GM12878 (cell line): Measurements from ENCODE around the gene SANBR. TPM values are rescaled to one million over a fixed set of nuclear protein-coding genes. Genes with fewer than 3 reads are reported as not detected.

Experiments
- ATAC-seq: fragments of 200-7000 bp; cut with Tn5 transposase; 3 replicates; pipeline ENCODE4 v1.9.1; 2020; ENCODE audit warnings: mild to moderate bottlenecking, moderate library complexity
- BruUV-seq: library from RNA; stranded (reverse); fragments of 400-500 nt; replicated peaks from 2 replicates; lab custom pipeline; 2021; lab: Mats Ljungman, UMichigan
- CTCF ChIA-PET: fragments of 300-600 bp; sonication (Branson Sonifier 250); formaldehyde crosslinking; extraction: SDS; loops from one replicate; lab custom pipeline; 2021; ENCODE audit warnings: inconsistent platforms; lab: Yijun Ruan, JAX
- POLR2A ChIA-PET: fragments of 350-600 bp; formaldehyde crosslinking; extraction: SDS; loops from one replicate; lab custom pipeline; 2021; ENCODE audit warnings: inconsistent platforms; lab: Charles Lee
- RAD21 ChIA-PET: fragments of 300-600 bp; sonication (Branson Sonifier 250); formaldehyde crosslinking; loops from one replicate; lab custom pipeline; 2023; ENCODE audit warnings: antibody characterized with exemption; ENCODE audit not compliant: unreplicated experiment; lab: Charles Lee
- SMC1A ChIA-PET: fragments of 300-600 bp; sonication (Branson Sonifier 250); formaldehyde crosslinking; loops from one replicate; lab custom pipeline; 2023; ENCODE audit not compliant: unreplicated experiment, uncharacterized antibody; lab: Charles Lee
- DNase-seq: peaks from one replicate; pipeline ENCODE4 v3.0.0-alpha.2; 2011; ENCODE audit warnings: low read depth, low spot score
- FAIRE-seq: peaks from 3 replicates; lab custom pipeline; 2011; peaks lifted over from hg19 to GRCh38; lab: Jason Lieb, UNC
- H2AFZ ChIP-seq: 2 replicates; pipeline ENCODE4 v1.6.0; 2011; ENCODE audit warnings: low read depth, low read length, control low read depth; ENCODE audit not compliant: control insufficient read depth
- H3K27ac ChIP-seq: 2 replicates; pipeline ENCODE4 v1.5.1; 2011; ENCODE audit warnings: control low read depth; ENCODE audit not compliant: control insufficient read depth, insufficient read depth
- H3K27me3 ChIP-seq, 2 experiments: replicated peaks in 1 of 2; 2 replicates each; pipeline versions ENCODE4 v1.6.0 to v1.6.1; 2011; ENCODE audit warnings: low read length in 1 of 2; ENCODE audit not compliant: control insufficient read depth in 2 of 2, insufficient read depth in 2 of 2
- H3K36me3 ChIP-seq, 2 experiments: 2 replicates each; pipeline ENCODE4 v1.5.1; 2011; ENCODE audit warnings: low read length in 1 of 2; ENCODE audit not compliant: control insufficient read depth in 2 of 2, insufficient read depth in 2 of 2
- H3K4me1 ChIP-seq: 2 replicates; pipeline ENCODE4 v1.6.1; 2011; ENCODE audit warnings: mild to moderate bottlenecking, low read length, moderate library complexity, mixed read lengths; ENCODE audit not compliant: control insufficient read depth, insufficient read depth
- H3K4me2 ChIP-seq: 2 replicates; pipeline ENCODE4 v1.6.0; 2011; ENCODE audit warnings: control low read depth; ENCODE audit not compliant: control insufficient read depth, insufficient read depth
- H3K4me3 ChIP-seq: fragments of 200-600 bp; sonication (generic); 2 replicates; pipeline ENCODE4 v1.5.1; 2016
- H3K79me2 ChIP-seq: 2 replicates; pipeline ENCODE4 v1.6.0; 2011; ENCODE audit warnings: low read length; ENCODE audit not compliant: control insufficient read depth, insufficient read depth
- H3K9ac ChIP-seq: 2 replicates; pipeline ENCODE4 v1.8.0; 2011; ENCODE audit warnings: low read length, control low read depth, mixed read lengths; ENCODE audit not compliant: control insufficient read depth, insufficient read depth
- H3K9me3 ChIP-seq: replicated peaks from 3 replicates; pipeline ENCODE4 v1.5.1; 2011; ENCODE audit warnings: mild to moderate bottlenecking, low read length; ENCODE audit not compliant: control insufficient read depth, insufficient read depth
- H4K20me1 ChIP-seq: 2 replicates; pipeline ENCODE4 v1.6.0; 2011; ENCODE audit not compliant: control insufficient read depth, insufficient read depth
- BACH1 ChIP-seq: fragments of 450-650 bp; IDR thresholded peaks from 2 replicates; pipeline ENCODE4 v1.6.1; 2017; ENCODE audit warnings: mild to moderate bottlenecking, borderline replicate concordance
- HDAC6 ChIP-seq: fragments of 200-600 bp; sonication (generic); IDR thresholded peaks from one replicate; pipeline ENCODE4 v1.8.0; 2017; ENCODE audit warnings: antibody characterized with exemption; ENCODE audit not compliant: unreplicated experiment
- KLF5 ChIP-seq: fragments of 450-650 bp; IDR thresholded peaks from 2 replicates; pipeline ENCODE4 v1.6.1; 2014; ENCODE audit warnings: mild to moderate bottlenecking; ENCODE audit not compliant: partially characterized antibody
- MEF2B ChIP-seq: fragments of 450-650 bp; IDR thresholded peaks from 2 replicates; pipeline ENCODE4 v1.6.1; 2018; ENCODE audit warnings: mild to moderate bottlenecking, moderate library complexity; ENCODE audit not compliant: partially characterized antibody, poor library complexity, severe bottlenecking
- NBN ChIP-seq: fragments of 450-650 bp; IDR thresholded peaks from 2 replicates; pipeline ENCODE4 v1.6.1; 2016
- PAX5 ChIP-seq: IDR thresholded peaks from 2 replicates; pipeline ENCODE4 v1.6.1; 2011; ENCODE audit warnings: low read depth, low read length, borderline replicate concordance
- POLR2A ChIP-seq: IDR thresholded peaks from 2 replicates; pipeline ENCODE4 v1.6.1; 2011; ENCODE audit warnings: low read depth, mild to moderate bottlenecking, low read length
- RAD51 ChIP-seq: fragments of 450-650 bp; IDR thresholded peaks from 2 replicates; pipeline ENCODE4 v1.6.1; 2016; ENCODE audit warnings: moderate library complexity, mild to moderate bottlenecking, inconsistent platforms
- RELB ChIP-seq: fragments of 450-650 bp; IDR thresholded peaks from 2 replicates; pipeline ENCODE4 v1.6.1; 2017; ENCODE audit warnings: low read depth, mild to moderate bottlenecking, moderate library complexity
- SRF ChIP-seq, 2 experiments: IDR thresholded peaks; 2 replicates each; pipeline ENCODE4 v1.6.1; 2011; ENCODE audit warnings: low read depth in 2 of 2, low read length in 2 of 2, mild to moderate bottlenecking in 1 of 2, moderate library complexity in 1 of 2
- STAT3 ChIP-seq: IDR thresholded peaks from 2 replicates; pipeline ENCODE4 v1.6.1; 2011; ENCODE audit warnings: low read depth, low read length, improper control_type of control experiment
- WRNIP1 ChIP-seq: IDR thresholded peaks from 2 replicates; pipeline ENCODE4 v1.6.1; 2011; ENCODE audit warnings: low read depth, low read length, improper control_type of control experiment, borderline replicate concordance
- ZBED1 ChIP-seq: IDR thresholded peaks from 2 replicates; pipeline ENCODE4 v1.6.1; 2016; ENCODE audit warnings: borderline replicate concordance
- ZBTB4 ChIP-seq: fragments of 450-650 bp; formaldehyde crosslinking; IDR thresholded peaks from 2 replicates; pipeline ENCODE4 v1.4.0; 2022; ENCODE audit warnings: mild to moderate bottlenecking, moderate library complexity
- ZNF217 ChIP-seq: fragments of 450-650 bp; IDR thresholded peaks from 2 replicates; pipeline ENCODE4 v1.6.1; 2017; ENCODE audit warnings: antibody characterized with exemption, mild to moderate bottlenecking
- ZSCAN29 ChIP-seq: fragments of 450-650 bp; IDR thresholded peaks from 2 replicates; pipeline ENCODE4 v1.6.1; 2017; ENCODE audit warnings: mild to moderate bottlenecking, moderate library complexity
- WGBS: methylation state at CpG from one replicate; pipeline ENCODE4 v1.1.6; 2016; ENCODE audit warnings: low lambda C conversion rate; ENCODE audit not compliant: insufficient replicate concordance, insufficient coverage; ENCODE audit errors: missing lambda C conversion rate; 5-methylcytosine and 5-hydroxymethylcytosine counted together
- in situ Hi-C: fragments of 300-500 bp; cut with MboI; formaldehyde crosslinking; loops from 9 replicates; pipeline ENCODE4 v1.14.3; 2018; ENCODE audit warnings: mixed read lengths
- intact Hi-C: fragments of 100-400 bp; cut with micrococcal nuclease; formaldehyde crosslinking; loops from one replicate; pipeline ENCODE4 v1.14.2; 2022; ENCODE audit not compliant: unreplicated experiment
- polyA plus RNA-seq, 11 experiments: library from polyadenylated mRNA; depleted of rRNA in 4 of 11; unstranded in 6 of 11; stranded (reverse) in 5 of 11; fragments of >200 nt; fragmentation: Nextera tagmentation in 4 of 11; fragmentation: Illumina TruSeq in 1 of 11; extraction: Ambion mirVana in 4 of 11; extraction: Trizol in 1 of 11; gene quantifications; 1 replicate in 1 of 11; 2 replicates in 10 of 11; pipeline versions ENCODE4 v1.2.1 to v1.2.3, GENCODE V29; 2011 to 2016; ENCODE audit warnings: inconsistent platforms in 2 of 11, missing spikeins in 2 of 11, low read depth in 1 of 11
- total RNA-seq, 4 experiments: library from RNA; depleted of rRNA in 3 of 4; stranded (reverse); fragments of >200 nt in 3 of 4; fragmentation: Illumina TruSeq in 1 of 4; extraction: Trizol in 1 of 4; gene quantifications; 2 replicates each; pipeline versions ENCODE4 v1.2.1 to v1.2.3, GENCODE V29; 2013 to 2021

SANBR gene
- total and polyA plus RNA-seq, 10 of the 15 experiments (the other 5 are each of a cell fraction or from before 2014, with no cell fraction given) = 2.2 to 11.0 (median 7.0) TPM

- no peak for TF ChIP-seq ZBED1
- TF ChIP-seq BACH1 = 0 out of 2 replicates have a peak, but pooled peaks have one; percentile 7
- TF ChIP-seq, all 136 proteins: peak for 41
These were observed 47.9 kb upstream of the SANBR start, which contains the start of the genes PEX13 and PUS10 (continued) for GRCh38 chr2:61017556-61018317.

- Histone ChIP-seq H3K27me3 (no peaks in the 10 kb centered on the region), H3K9ac (peak overlapping the region; percentile 94), H3K79me2 (peaks cover 55% of the 10 kb centered on the region), H3K27ac (peak overlapping the region; percentile 96; the same call in 1 of the 2 replicates), H4K20me1 (no peaks in the 10 kb centered on the region), H2AFZ (peak overlapping the region; percentile 97), H3K4me3 (peak overlapping the region; percentile 97), H3K9me3 (peaks cover 9% of the 10 kb centered on the region; the same call in 2 of the 3 replicates), H3K4me1 (no peaks in the 10 kb centered on the region), H3K36me3 (peaks cover 0 to 5% of the 10 kb centered on the region in 2 experiments; a peak in 2 of 4 replicates), H3K4me2 (peak overlapping the region; percentile 19)
- POLR2A ChIA-PET = no interaction called here
- DNase-seq (no peak), ATAC-seq (0 out of 3 replicates have a peak, but pooled peaks have one; percentile 5), FAIRE-seq (peak; percentile 73)
- no TSS peak for BruUV-seq
- in situ Hi-C loops (no loop called here), intact Hi-C loops (loop anchor here (5.0 kb wide), 1 partner anchor 49 kb away; the partner anchor contains the start of gene SANBR)
- SMC1A ChIA-PET = interaction anchor here (0.9 kb wide), 1 partner anchor 520 kb away, joined by 3 read pairs; no protein-coding TSS in a partner anchor
- 1% methylated on average over 7 of the region's 7 CpGs for WGBS
- RAD21 ChIA-PET = interaction anchor here (0.6 to 1.5 kb wide), 3 partner anchors 46 to 262 kb away, joined by 3 to 4 read pairs (median 4); partner anchors contain the start of gene PAPOLG
- CTCF ChIA-PET = interaction anchor here (0.6 kb wide), 1 partner anchor 13 kb away, joined by 3 read pairs; no protein-coding TSS in a partner anchor
- TF ChIP-seq NBN (no peak), ZNF217 (no peak), WRNIP1 (no peak), POLR2A (no peak), KLF5 (no peak), ZBTB4 (no peak), HDAC6 (no peak), RAD51 (no peak), PAX5 (no peak), SRF (IDR thresholded peaks at IDR 0.05; ENCODE audit: low read depth in 2 of 2, low read length in 2 of 2) (no peak), MEF2B (no peak), ZSCAN29 (no peak), STAT3 (no peak), RELB (no peak)
These were observed 47.3 kb upstream of the SANBR start for GRCh38 chr2:61018318-61018755.
